IPS-20b (cell line): ENCODE measurements around the gene RASGRF1.

Experiments
- H3K27ac ChIP-seq: one replicate; pipeline ENCODE4 v1.5.1; 2013; ENCODE audit warnings: low read length
- H3K27me3 ChIP-seq: 2 replicates; pipeline ENCODE4 v1.6.1; 2013; ENCODE audit warnings: mild to moderate bottlenecking, low read length, inconsistent platforms; ENCODE audit not compliant: insufficient read depth
- H3K36me3 ChIP-seq: 2 replicates; pipeline ENCODE4 v1.6.1; 2013; ENCODE audit warnings: low read depth, mild to moderate bottlenecking, inconsistent platforms, low read length, moderate library complexity; ENCODE audit not compliant: insufficient read depth
- H3K4me1 ChIP-seq: 2 replicates; pipeline ENCODE4 v1.6.1; 2013; ENCODE audit warnings: mild to moderate bottlenecking, control low read depth, inconsistent platforms, low read length, moderate library complexity; ENCODE audit not compliant: insufficient read depth
- H3K4me3 ChIP-seq: 2 replicates; pipeline ENCODE4 v1.5.1; 2013; ENCODE audit warnings: mild to moderate bottlenecking, low read length, inconsistent platforms
- H3K9ac ChIP-seq: 2 replicates; pipeline ENCODE4 v1.6.1; 2013; ENCODE audit warnings: low read depth, mild to moderate bottlenecking, inconsistent platforms, low read length, moderate library complexity
- H3K9me3 ChIP-seq: 2 replicates; pipeline ENCODE4 v1.6.1; 2013; ENCODE audit warnings: mild to moderate bottlenecking, low read depth, low read length, inconsistent platforms; ENCODE audit not compliant: insufficient read depth

The RASGRF1 gene

DNA sequence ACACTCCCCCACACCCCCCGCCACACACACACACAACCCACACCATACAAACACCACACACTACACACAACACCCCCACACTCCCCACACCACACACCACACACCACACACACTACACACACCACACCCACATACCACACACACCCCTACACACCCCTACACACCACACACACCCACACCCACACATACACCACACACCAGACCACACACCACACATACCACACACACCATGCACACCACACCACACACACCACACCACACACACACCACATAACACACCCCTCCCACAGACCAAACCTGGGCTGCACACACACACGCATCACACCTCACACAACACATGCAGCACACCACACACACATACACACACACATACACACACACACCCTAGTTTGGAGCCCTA lies 1.8 kb upstream of the RASGRF1 start:
- Histone ChIP-seq H3K9me3 (no peaks in the 10 kb centered on the region), H3K9ac (no peak overlapping the region), H3K4me3 (no peak overlapping the region), H3K27ac (no peak overlapping the region), H3K4me1 (peaks cover 4% of the 10 kb centered on the region; the same call in 1 of the 2 replicates), H3K27me3 (peaks cover 99% of the 10 kb centered on the region), H3K36me3 (no peaks in the 10 kb centered on the region)

DNA sequence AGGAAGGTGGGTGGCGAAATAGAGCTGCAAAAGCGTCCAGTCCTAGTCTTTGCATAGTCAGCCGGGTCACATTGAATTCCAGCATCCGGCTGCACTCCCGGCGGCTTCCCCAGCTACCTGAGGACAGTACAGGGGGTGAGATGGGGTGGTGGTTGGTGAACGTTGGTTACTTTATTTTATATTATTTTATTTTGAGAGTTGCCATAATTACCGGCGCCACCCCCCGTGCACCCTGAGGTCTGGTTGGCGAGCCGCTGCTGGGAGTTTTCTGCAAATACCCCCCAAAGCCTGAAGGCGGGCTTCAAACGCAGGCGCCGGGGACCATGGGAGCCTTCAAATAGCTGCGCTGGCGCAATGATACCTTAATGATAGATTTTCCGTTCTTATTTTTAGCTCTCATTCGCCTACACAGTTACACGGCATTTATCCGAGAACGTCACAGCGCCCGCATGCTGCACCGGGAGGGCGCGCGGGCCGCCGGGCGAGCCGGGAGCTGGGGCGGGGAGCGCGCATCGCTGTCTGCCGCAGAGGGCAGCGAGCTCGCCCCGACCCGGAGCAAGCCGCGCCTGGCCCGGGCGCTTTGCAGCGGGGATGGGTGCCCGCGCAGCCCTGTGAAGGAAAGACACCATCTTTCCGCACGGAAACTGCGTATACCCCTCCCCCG lies 756 bp upstream of the RASGRF1 start:
- no peaks in the 10 kb centered on the region for H3K9me3 ChIP-seq
- peaks cover 4% of the 10 kb centered on the region; the same call in 1 of the 2 replicates for H3K4me1 ChIP-seq
- no peaks in the 10 kb centered on the region for H3K36me3 ChIP-seq
- H3K27ac ChIP-seq = no peak overlapping the region
- no peak overlapping the region for H3K9ac ChIP-seq
- peaks cover 100% of the 10 kb centered on the region for H3K27me3 ChIP-seq
- peak overlapping the region; percentile 70 for H3K4me3 ChIP-seq

DNA sequence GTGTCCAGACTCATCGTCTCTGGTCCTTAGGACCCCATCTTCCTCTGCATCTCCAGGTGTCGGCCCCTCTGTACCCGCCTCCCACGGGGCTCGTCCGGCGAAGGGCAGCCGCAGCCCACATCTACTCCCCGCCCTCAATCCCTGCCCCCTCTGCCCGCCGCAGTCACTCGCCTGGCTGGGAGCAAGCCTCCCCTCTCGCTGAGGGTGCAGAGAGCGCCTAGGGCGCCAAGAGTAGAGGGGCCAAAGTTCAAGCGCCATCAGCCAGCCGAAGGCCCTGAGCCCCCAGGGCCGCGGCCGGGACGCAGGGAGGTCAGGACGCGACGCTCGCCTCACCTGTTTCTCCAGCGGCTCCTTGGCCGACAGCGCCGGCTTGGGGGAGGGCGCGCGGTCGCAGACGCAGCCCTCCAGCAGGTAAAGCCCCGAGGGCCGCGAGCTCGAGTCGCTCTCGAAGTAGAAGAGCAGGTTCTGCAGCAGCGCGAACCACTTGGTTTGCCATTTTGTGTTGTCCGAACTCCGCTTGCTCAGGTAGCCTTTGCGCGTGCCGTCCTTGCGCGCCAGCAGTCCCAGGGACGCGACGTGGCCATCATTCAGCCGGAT lies 592 bp downstream of the RASGRF1 start:
- peaks cover 100% of the 10 kb centered on the region for H3K27me3 ChIP-seq
- peaks cover 4% of the 10 kb centered on the region; the same call in 1 of the 2 replicates for H3K4me1 ChIP-seq
- no peaks in the 10 kb centered on the region for H3K36me3 ChIP-seq
- H3K9me3 ChIP-seq = no peaks in the 10 kb centered on the region
- H3K9ac ChIP-seq = no peak overlapping the region
- peak overlapping the region; percentile 70 for H3K4me3 ChIP-seq
- no peak overlapping the region for H3K27ac ChIP-seq

DNA sequence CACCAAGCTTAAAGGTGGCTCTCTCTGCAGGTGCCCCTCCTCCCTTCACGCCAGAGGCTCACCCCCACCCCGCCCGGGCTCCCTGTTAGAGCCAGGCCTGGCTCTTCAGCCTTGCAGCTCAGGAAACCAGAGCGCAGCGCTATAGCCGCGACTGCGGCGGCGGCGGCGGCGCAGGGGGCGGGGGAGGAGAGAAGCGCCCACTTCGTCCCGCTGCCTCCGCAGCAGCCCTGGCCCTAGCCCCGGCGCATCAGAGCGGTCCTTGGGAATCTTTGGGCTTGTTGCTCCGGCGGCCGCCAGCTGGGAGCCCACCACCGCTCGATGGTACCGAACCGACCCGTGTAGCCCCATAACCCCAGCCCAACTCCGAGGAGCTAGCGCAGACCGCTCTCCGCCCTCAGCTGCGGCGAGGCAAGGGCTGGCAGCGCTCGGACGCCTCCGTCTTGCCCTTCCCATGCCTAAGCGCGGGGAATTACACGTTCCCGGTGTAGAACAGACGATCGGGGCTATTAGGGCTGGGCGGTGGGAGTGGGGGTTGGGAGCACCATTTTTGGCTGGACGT lies 1.2 kb downstream of the RASGRF1 start:
- H3K9me3 ChIP-seq = no peaks in the 10 kb centered on the region
- H3K9ac ChIP-seq = no peak overlapping the region
- no peak overlapping the region for H3K27ac ChIP-seq
- peaks cover 100% of the 10 kb centered on the region for H3K27me3 ChIP-seq
- peak overlapping the region; percentile 70 for H3K4me3 ChIP-seq
- H3K36me3 ChIP-seq = no peaks in the 10 kb centered on the region
- peaks cover 4% of the 10 kb centered on the region; the same call in 1 of the 2 replicates for H3K4me1 ChIP-seq

DNA sequence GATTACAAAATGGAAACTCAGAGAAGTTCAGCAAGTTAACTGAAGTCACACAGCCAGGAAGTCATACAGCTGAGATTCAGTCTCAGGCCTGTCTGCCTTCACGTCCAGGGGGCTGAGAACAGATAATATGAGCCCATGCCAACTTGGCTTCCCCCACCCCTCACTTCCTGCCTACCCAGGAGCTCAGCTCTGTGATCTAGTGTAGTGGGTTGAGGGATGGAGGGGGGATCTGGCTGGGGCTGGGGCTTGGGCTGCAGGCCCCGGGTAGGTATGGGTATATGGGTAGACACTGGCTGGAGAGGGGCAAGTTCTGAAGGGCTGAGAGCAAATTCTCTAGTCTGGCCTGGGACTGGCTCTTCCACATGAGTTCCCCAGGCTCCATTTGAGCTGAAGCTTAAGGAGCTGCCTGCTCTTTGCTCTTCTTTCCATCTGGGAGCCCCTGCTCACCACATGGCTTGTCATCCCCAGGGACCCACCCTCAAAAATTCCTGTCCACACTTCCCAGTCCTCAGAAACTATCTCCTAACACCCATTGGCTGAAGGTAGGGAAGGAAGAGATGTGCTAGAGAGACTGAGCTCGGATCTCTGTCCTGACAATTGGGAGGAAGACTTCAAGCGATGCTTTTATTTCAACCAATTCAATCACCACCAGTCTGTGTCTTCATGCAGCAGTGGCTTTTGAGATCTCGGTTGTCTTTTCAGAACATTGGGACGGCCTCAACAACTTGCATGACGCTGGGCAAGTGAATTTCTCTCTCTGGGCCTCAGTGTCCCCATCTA lies 2.0 kb downstream of the RASGRF1 start:
- Histone ChIP-seq H3K4me3 (peak overlapping the region; percentile 70; the same call in 1 of the 2 replicates), H3K27me3 (peaks cover 100% of the 10 kb centered on the region), H3K9ac (no peak overlapping the region), H3K4me1 (peaks cover 4% of the 10 kb centered on the region; the same call in 1 of the 2 replicates), H3K27ac (no peak overlapping the region), H3K36me3 (no peaks in the 10 kb centered on the region), H3K9me3 (no peaks in the 10 kb centered on the region)

DNA sequence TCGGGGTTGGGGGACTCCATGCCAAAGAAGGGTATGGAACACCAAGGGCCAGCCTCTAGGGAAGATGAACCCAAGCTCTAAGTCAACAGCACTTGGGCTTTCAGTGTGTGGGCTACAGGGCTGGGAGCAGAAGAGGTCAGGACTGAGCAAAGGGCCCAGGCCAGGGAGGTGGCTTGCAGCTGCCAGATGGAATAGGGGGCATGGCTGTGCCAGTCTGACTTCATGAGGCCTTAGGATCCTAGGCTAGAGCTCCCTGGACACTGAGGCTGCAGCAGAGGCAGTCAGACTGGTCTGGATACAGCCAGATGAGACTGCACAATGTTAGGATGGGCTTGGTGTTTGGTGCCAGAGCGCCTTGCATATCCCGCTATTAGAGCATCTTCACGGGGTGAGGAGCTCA lies 3.8 kb downstream of the RASGRF1 start:
- Histone ChIP-seq H3K27me3 (peaks cover 97% of the 10 kb centered on the region), H3K9me3 (no peaks in the 10 kb centered on the region), H3K4me3 (no peak overlapping the region), H3K4me1 (peaks cover 4% of the 10 kb centered on the region; the same call in 1 of the 2 replicates), H3K9ac (no peak overlapping the region), H3K27ac (no peak overlapping the region), H3K36me3 (no peaks in the 10 kb centered on the region)

DNA sequence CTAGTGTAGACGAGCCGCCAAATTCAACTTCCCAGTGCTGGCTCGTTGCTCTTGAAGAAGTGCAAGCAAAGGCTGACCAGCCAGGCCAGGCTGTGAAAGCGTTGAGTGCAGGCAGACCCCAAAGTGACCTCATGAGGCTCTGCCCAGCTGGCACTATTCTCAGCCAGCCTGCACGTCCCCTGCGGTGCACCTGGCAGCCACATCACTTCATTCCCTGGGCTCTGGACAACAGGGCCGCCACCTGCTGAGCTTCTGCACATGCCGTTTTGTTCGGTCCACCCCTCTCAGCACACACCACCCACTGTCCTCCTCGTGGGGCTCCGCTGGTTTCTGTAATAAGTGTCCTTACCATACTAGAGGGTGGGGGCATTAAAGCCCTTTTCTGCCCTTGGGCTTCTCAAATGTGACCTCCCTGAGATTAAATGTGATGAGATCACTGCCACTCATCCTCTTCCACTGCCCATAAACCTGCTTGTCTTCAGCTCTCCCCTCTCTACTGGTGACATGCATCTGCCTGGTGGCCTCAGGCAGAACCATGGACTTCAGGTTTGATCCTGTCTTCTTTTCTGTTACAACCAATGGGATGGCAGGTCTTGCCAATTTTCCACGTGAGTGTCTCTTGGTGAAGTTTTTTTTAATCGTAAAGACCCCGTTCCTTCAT lies 6.1 kb downstream of the RASGRF1 start:
- H3K36me3 ChIP-seq = no peaks in the 10 kb centered on the region
- H3K4me3 ChIP-seq = no peak overlapping the region
- peaks cover 4% of the 10 kb centered on the region; the same call in 1 of the 2 replicates for H3K4me1 ChIP-seq
- no peaks in the 10 kb centered on the region for H3K9me3 ChIP-seq
- peaks cover 77% of the 10 kb centered on the region for H3K27me3 ChIP-seq
- H3K9ac ChIP-seq = no peak overlapping the region
- no peak overlapping the region for H3K27ac ChIP-seq

DNA sequence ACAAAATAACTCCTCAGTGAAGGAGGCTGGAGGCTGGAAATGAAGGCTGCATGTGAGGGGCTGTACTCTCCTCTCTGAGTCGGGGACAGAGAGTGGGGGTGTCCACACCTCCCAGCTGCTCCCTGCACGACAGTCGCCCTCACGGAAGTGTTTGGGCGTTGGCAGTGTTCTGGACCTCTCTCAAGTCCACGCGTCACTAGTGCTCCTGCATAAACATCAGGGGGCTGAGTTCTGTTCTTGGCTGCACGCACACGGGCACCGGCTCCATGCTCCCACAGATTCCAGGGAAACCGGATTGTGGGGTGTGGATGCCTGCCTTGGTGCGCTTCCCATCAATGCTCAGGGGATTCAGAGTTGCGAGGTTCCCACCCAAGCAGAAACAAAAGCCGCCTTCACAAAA lies 7.4 kb downstream of the RASGRF1 start:
- Histone ChIP-seq H3K36me3 (no peaks in the 10 kb centered on the region), H3K4me3 (no peak overlapping the region), H3K9me3 (no peaks in the 10 kb centered on the region), H3K27ac (no peak overlapping the region), H3K27me3 (peaks cover 64% of the 10 kb centered on the region), H3K9ac (no peak overlapping the region), H3K4me1 (no peaks in the 10 kb centered on the region)

DNA sequence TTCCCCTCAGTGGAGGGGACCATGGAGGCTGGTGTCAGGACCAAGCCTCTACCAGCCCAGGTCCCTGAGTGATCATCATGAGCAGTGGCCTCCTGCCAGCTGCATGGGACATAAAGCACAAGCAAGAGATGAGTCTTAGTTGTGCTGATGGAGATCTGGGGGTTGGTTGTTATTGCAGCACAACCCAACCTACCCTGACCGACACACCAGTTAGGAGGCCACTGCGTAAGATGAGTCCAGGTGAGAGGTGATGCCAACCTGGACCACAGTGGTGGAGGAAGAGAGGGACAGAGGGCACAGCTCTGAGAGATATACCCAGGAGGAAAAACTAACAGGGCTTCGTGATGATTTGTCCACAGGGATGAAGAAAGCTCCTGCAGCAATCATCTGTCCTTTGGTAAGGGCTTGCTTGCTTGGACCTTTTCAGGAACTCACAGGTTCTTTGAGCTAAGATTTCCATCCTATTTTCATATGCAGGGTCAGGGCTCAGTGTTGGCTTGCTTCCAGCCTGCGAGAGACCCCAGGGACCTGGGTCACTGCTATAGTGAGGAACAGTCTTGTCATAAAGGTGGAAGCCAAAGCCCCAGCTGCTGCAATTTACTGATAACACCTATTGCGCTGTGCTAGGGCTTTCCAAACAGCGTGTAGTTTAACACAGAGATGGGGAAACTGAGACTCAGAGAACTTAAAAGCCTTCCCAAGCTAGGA lies 8.1 kb downstream of the RASGRF1 start:
- no peaks in the 10 kb centered on the region for H3K36me3 ChIP-seq
- H3K4me1 ChIP-seq = no peaks in the 10 kb centered on the region
- H3K9me3 ChIP-seq = no peaks in the 10 kb centered on the region
- no peak overlapping the region for H3K27ac ChIP-seq
- H3K4me3 ChIP-seq = no peak overlapping the region
- H3K9ac ChIP-seq = no peak overlapping the region
- H3K27me3 ChIP-seq = peaks cover 57% of the 10 kb centered on the region

DNA sequence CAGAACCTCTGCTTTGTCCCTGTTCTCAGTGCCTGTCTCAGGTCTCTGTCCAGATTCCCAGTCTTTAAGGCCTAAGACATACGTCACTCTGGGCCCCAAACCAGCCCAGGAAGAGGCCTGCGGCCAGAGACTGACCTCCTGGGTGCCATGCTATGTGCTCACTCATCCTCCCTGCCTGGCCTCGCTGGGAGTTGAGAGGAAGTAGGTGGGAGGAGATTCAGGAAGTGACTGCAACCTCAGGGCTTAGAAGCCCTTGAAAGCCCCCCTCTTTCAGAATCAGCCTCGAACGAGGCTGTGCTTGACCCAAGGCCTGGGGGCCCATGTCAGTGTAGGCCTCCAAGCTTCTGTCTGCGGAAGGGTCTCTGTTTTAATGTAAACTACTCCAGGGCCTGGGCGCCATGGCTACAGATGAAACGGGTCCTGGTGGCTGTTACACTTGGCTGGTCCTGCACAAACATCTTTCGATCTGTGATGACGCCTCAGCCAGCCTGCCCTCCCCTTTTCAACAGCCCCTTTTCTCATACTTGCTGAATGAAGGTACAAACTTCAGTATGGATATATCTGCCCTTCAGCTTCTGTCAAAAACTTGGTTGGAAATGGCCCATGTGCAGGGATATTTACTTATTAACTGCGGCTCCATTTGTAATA lies 11.7 kb downstream of the RASGRF1 start:
- peaks cover 21% of the 10 kb centered on the region for H3K27me3 ChIP-seq
- H3K4me1 ChIP-seq = no peaks in the 10 kb centered on the region
- H3K4me3 ChIP-seq = no peak overlapping the region
- H3K36me3 ChIP-seq = no peaks in the 10 kb centered on the region
- no peak overlapping the region for H3K27ac ChIP-seq
- H3K9me3 ChIP-seq = no peaks in the 10 kb centered on the region
- H3K9ac ChIP-seq = no peak overlapping the region
